A549 (cell line): Measurements from ENCODE around the gene GALNT12. TPM values are rescaled to one million over a fixed set of nuclear protein-coding genes. Genes with fewer than 3 reads are reported as not detected.

ENCODE experiments used
- ATAC-seq, 2 experiments: fragments of 200-7000 bp in 1 of 2; fragments of >200 bp in 1 of 2; cut with Nextera tagmentation in 1 of 2; cut with Tn5 transposase in 1 of 2; 3 replicates each; pipeline versions ENCODE4 v1.8.0 to v1.9.1; 2018 to 2020; ENCODE audit warnings: mild to moderate bottlenecking in 1 of 2, moderate library complexity in 1 of 2
- CTCF ChIA-PET: fragments of 300-600 bp; sonication (Branson Sonifier 250); formaldehyde crosslinking; extraction: SDS; loops from one replicate; lab custom pipeline; 2021; ENCODE audit warnings: antibody characterized with exemption, inconsistent platforms; lab: Yijun Ruan, JAX
- POLR2A ChIA-PET: fragments of 350-600 bp; formaldehyde crosslinking; extraction: SDS; loops from one replicate; lab custom pipeline; 2021; ENCODE audit warnings: antibody characterized with exemption, inconsistent platforms; lab: Yijun Ruan, JAX
- DNase-seq, 2 experiments: peaks; one replicate each; pipeline versions ENCODE4 v3.0.0 to v3.0.0-alpha.2; 2011 to 2016; ENCODE audit warnings: low read depth in 1 of 2, low spot score in 1 of 2
- FAIRE-seq: peaks from 2 replicates; lab custom pipeline; 2011; peaks lifted over from hg19 to GRCh38; lab: Jason Lieb, UNC
- H3K27ac ChIP-seq, 2 experiments: fragments of >200 bp; sonication (Bioruptor Twin); formaldehyde crosslinking; 3 replicates each; pipeline ENCODE4 v1.5.1; 2016 to 2017
- H3K4me1 ChIP-seq: fragments of >200 bp; sonication (Bioruptor Twin); formaldehyde crosslinking; 3 replicates; pipeline ENCODE4 v1.6.1; 2016
- H3K4me2 ChIP-seq: fragments of >200 bp; sonication (Bioruptor Twin); formaldehyde crosslinking; 3 replicates; pipeline ENCODE4 v1.6.1; 2016
- H3K4me3 ChIP-seq: fragments of >200 bp; sonication (Bioruptor Twin); formaldehyde crosslinking; 3 replicates; pipeline ENCODE4 v1.5.1; 2016
- H3K9me3 ChIP-seq: fragments of >200 bp; sonication (Bioruptor Twin); formaldehyde crosslinking; 3 replicates; pipeline ENCODE4 v1.6.1; 2016
- BCL3 ChIP-seq: fragments of >200 bp; sonication (Bioruptor Twin); formaldehyde crosslinking; IDR thresholded peaks from 3 replicates; pipeline ENCODE4 v1.6.1; 2016
- BHLHE40 ChIP-seq: IDR thresholded peaks from 2 replicates; pipeline ENCODE4 v1.6.1; 2012; ENCODE audit warnings: low read depth, low read length, inconsistent platforms
- CBX8 ChIP-seq: fragments of 200-600 bp; sonication (generic); IDR thresholded peaks from 2 replicates; pipeline ENCODE4 v1.6.1; 2016
- CHD2 ChIP-seq: fragments of 150-350 bp; IDR thresholded peaks from 2 replicates; pipeline ENCODE4 v1.6.1; 2014; ENCODE audit warnings: low read length; ENCODE audit not compliant: partially characterized antibody
- CHD4 ChIP-seq: fragments of 200-600 bp; sonication (generic); IDR thresholded peaks from 2 replicates; pipeline ENCODE4 v1.6.1; 2016; ENCODE audit warnings: antibody characterized with exemption, mild to moderate bottlenecking, borderline replicate concordance
- EHF ChIP-seq: fragments of 250-450 bp; sonication (Bioruptor Pico); IDR thresholded peaks from 2 replicates; pipeline ENCODE4 v1.5.0; 2020; ENCODE audit warnings: mild to moderate bottlenecking
- EHMT2 ChIP-seq: fragments of 200-600 bp; sonication (generic); IDR thresholded peaks from 2 replicates; pipeline ENCODE4 v1.6.1; 2016; ENCODE audit warnings: antibody characterized with exemption, low read depth, mild to moderate bottlenecking, moderate library complexity
- EP300 ChIP-seq, 2 experiments: fragments of >200 bp; sonication (Bioruptor Twin); formaldehyde crosslinking; IDR thresholded peaks; 2 replicates in 1 of 2; 3 replicates in 1 of 2; pipeline ENCODE4 v1.6.1; 2016 to 2017
- FOXS1 ChIP-seq: fragments of 250-450 bp; sonication (Bioruptor Pico); IDR thresholded peaks from 2 replicates; pipeline ENCODE4 v1.5.0; 2020; ENCODE audit warnings: mild to moderate bottlenecking, moderate library complexity
- HMGXB4 ChIP-seq: fragments of 250-450 bp; sonication (Bioruptor Pico); IDR thresholded peaks from 2 replicates; pipeline ENCODE4 v1.5.0; 2021; ENCODE audit warnings: mild to moderate bottlenecking, moderate library complexity, borderline replicate concordance
- HOXB5 ChIP-seq: fragments of 250-450 bp; sonication (Bioruptor Pico); IDR thresholded peaks from 2 replicates; pipeline ENCODE4 v1.5.0; 2020; ENCODE audit warnings: mild to moderate bottlenecking, moderate library complexity
- JUN ChIP-seq, 2 experiments: fragments of >200 bp; sonication (Bioruptor Twin); formaldehyde crosslinking; IDR thresholded peaks; 2 replicates in 1 of 2; 3 replicates in 1 of 2; pipeline ENCODE4 v1.6.1; 2016 to 2017
- MAFK ChIP-seq: fragments of 450-650 bp; IDR thresholded peaks from 2 replicates; pipeline ENCODE4 v1.6.1; 2014; ENCODE audit not compliant: partially characterized antibody
- NFE2L2 ChIP-seq: fragments of 150-350 bp; conservative IDR thresholded peaks from 2 replicates; pipeline ENCODE4 v1.6.1; 2014; ENCODE audit warnings: low read length
- NPAS2 ChIP-seq: fragments of 250-450 bp; sonication (Bioruptor Pico); IDR thresholded peaks from 2 replicates; pipeline ENCODE4 v1.8.0; 2022; ENCODE audit warnings: mild to moderate bottlenecking, moderate library complexity, borderline replicate concordance
- NR3C1 ChIP-seq: fragments of >200 bp; sonication (Bioruptor Twin); formaldehyde crosslinking; IDR thresholded peaks from 3 replicates; pipeline ENCODE4 v1.6.1; 2017
- POLR2A ChIP-seq: IDR thresholded peaks from 2 replicates; pipeline ENCODE4 v1.6.1; 2012; ENCODE audit warnings: mild to moderate bottlenecking, low read length
- POLR2AphosphoS2 ChIP-seq: conservative IDR thresholded peaks from 2 replicates; pipeline ENCODE4 v1.6.1; 2012; ENCODE audit warnings: low read length, improper control_type of control experiment, inconsistent platforms
- RARB ChIP-seq: fragments of 250-450 bp; sonication (Bioruptor Pico); IDR thresholded peaks from 2 replicates; pipeline ENCODE4 v1.8.0; 2021; ENCODE audit warnings: mild to moderate bottlenecking, moderate library complexity
- RCOR1 ChIP-seq: fragments of 150-350 bp; IDR thresholded peaks from 2 replicates; pipeline ENCODE4 v1.6.1; 2014; ENCODE audit warnings: antibody characterized with exemption, low read length, low read depth
- SMC3 ChIP-seq: fragments of >200 bp; sonication (Bioruptor Twin); formaldehyde crosslinking; IDR thresholded peaks from 3 replicates; pipeline ENCODE4 v1.6.1; 2018; ENCODE audit warnings: inconsistent platforms
- TFCP2L1 ChIP-seq: fragments of 250-450 bp; sonication (Bioruptor Pico); IDR thresholded peaks from 2 replicates; pipeline ENCODE4 v1.5.0; 2021; ENCODE audit warnings: mild to moderate bottlenecking
- WGBS: methylation state at CpG from one replicate; pipeline ENCODE4 v1.1.6; 2017; ENCODE audit errors: missing lambda C conversion rate; 5-methylcytosine and 5-hydroxymethylcytosine counted together
- polyA plus RNA-seq, 4 experiments: library from polyadenylated mRNA; depleted of rRNA in 3 of 4; stranded (reverse); fragments of >200 nt; fragmentation: RNase III in 1 of 4; extraction: RNeasy Plus Mini Kit Qiagen cat#74134 plus additional on column Dnase treatment in 1 of 4; gene quantifications; 2 replicates in 3 of 4; 3 replicates in 1 of 4; pipeline ENCODE4 v1.2.3, GENCODE V29; 2011 to 2017
- TF ChIP-seq, protein P1 (sequence below): fragments of >200 bp; sonication (Bioruptor Twin); formaldehyde crosslinking; IDR thresholded peaks from 3 replicates; pipeline ENCODE4 v1.5.1; 2016
- TF ChIP-seq, protein P2 (sequence below): IDR thresholded peaks from 2 replicates; pipeline ENCODE4 v1.6.1; 2012; ENCODE audit warnings: low read depth, borderline replicate concordance
- TF ChIP-seq, protein P3 (sequence below): fragments of >200 bp; sonication (Bioruptor Twin); formaldehyde crosslinking; IDR thresholded peaks from 2 replicates; pipeline ENCODE4 v1.6.1; 2016

GALNT12 gene
- polyA plus RNA-seq, 2 of the 4 experiments (the other 2 are of a cell fraction), result 3.2 to 7.3 TPM

- TF ChIP-seq, protein P1, sequence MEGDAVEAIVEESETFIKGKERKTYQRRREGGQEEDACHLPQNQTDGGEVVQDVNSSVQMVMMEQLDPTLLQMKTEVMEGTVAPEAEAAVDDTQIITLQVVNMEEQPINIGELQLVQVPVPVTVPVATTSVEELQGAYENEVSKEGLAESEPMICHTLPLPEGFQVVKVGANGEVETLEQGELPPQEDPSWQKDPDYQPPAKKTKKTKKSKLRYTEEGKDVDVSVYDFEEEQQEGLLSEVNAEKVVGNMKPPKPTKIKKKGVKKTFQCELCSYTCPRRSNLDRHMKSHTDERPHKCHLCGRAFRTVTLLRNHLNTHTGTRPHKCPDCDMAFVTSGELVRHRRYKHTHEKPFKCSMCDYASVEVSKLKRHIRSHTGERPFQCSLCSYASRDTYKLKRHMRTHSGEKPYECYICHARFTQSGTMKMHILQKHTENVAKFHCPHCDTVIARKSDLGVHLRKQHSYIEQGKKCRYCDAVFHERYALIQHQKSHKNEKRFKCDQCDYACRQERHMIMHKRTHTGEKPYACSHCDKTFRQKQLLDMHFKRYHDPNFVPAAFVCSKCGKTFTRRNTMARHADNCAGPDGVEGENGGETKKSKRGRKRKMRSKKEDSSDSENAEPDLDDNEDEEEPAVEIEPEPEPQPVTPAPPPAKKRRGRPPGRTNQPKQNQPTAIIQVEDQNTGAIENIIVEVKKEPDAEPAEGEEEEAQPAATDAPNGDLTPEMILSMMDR, result no peak
- TF ChIP-seq POLR2A, result no peak
- TF ChIP-seq RARB (CRISPR knock-in tag), result no peak
- no peak for TF ChIP-seq NFE2L2
- no peak for TF ChIP-seq FOXS1 (CRISPR knock-in tag)
- no peak for TF ChIP-seq BHLHE40
- TF ChIP-seq CBX8, result no peak
- TF ChIP-seq, all 56 proteins: peak for 0
Observed at GRCh38 chr9:98781588-98782383, 25.7 kb upstream of the GALNT12 start (continued).

DNA sequence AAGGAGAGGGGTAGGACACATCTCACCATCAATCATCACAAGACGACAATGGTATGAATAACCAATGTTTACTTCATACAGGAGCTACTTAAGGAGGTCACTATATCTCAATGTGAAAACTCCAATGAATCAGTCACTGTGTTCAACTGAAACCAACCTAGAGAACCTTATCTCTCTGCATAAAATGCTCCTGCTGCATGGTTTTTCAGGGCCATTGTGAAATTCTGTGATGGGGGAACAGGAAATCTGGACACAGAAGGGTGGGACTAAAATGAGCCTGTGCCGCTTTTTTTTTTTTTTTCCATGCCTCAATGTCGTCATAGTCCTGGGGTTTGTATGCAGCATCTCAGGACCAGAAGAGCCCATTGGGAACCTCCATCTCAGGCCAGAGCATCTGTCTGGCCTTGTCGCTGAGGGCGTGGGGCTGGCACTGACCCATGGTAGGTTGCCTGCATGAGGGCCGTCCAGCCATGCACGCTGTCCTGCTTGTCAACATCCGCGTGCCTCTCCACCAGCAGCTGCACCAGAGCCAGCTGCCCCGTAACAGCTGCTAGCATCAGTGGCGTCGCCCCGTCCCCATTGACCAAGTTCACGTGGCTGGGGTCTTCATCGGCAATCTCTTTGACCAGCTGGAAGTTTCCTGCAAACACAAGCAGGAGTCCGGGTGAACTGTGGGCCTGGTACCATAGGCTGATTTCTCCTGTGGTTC lies 23.8 kb upstream of the GALNT12 start:
- H3K27ac ChIP-seq, result no peak overlapping the region
- no peak for FAIRE-seq
- DNase-seq, result no peak
- WGBS, result 95% methylated on average over 16 of the region's 16 CpGs
- H3K4me3 ChIP-seq, result no peak overlapping the region
- H3K4me1 ChIP-seq, result peaks cover 21% of the 10 kb centered on the region
- H3K9me3 ChIP-seq, result no peaks in the 10 kb centered on the region
- ChIA-PET POLR2A (no interaction called here), CTCF (interaction anchor here (0.9 to 10.9 kb wide), 6 partner anchors 5 to 467 kb away, joined by 3 to 146 read pairs (median 14); partner anchors contain the start of gene ANKS6)
- no peak overlapping the region for H3K4me2 ChIP-seq
- TF ChIP-seq SMC3 (no peak), EHMT2 (no peak), HMGXB4 (CRISPR knock-in tag) (no peak), POLR2AphosphoS2 (no peak), HOXB5 (CRISPR knock-in tag) (no peak), CHD2 (no peak), NR3C1 (no peak), JUN (IDR thresholded peaks at IDR 0.05) (no peak), MAFK (no peak), EP300 (IDR thresholded peaks at IDR 0.05) (no peak), POLR2A (no peak), CHD4 (no peak), EHF (no peak), BCL3 (no peak), RCOR1 (no peak), NPAS2 (CRISPR knock-in tag) (no peak), TFCP2L1 (CRISPR knock-in tag) (no peak)
- TF ChIP-seq, protein P2, sequence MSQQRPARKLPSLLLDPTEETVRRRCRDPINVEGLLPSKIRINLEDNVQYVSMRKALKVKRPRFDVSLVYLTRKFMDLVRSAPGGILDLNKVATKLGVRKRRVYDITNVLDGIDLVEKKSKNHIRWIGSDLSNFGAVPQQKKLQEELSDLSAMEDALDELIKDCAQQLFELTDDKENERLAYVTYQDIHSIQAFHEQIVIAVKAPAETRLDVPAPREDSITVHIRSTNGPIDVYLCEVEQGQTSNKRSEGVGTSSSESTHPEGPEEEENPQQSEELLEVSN, result no peak
- TF ChIP-seq, protein P1, result no peak
- TF ChIP-seq, protein P3, sequence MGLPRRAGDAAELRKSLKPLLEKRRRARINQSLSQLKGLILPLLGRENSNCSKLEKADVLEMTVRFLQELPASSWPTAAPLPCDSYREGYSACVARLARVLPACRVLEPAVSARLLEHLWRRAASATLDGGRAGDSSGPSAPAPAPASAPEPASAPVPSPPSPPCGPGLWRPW, result no peak
- no peak for ATAC-seq
